ENCODE data around the gene XPO6.
A peak's percentile ranks its signal among the peaks of the same experiment; 100 is the strongest.

XPO6 gene

GRCh38 chr16:28184625-28185024 lies 27.1 kb downstream of the XPO6 start:
- DNase-seq (ENCODE audit: low spot score): no peak

GRCh38 chr16:28183930-28184329 lies 27.8 kb downstream of the XPO6 start:
- no peak for DNase-seq (ENCODE audit: low spot score)

GRCh38 chr16:28183484-28183883 lies 28.3 kb downstream of the XPO6 start:
- no peak for DNase-seq (ENCODE audit: low spot score)

- no peak for DNase-seq (ENCODE audit: low spot score)
Measured at GRCh38 chr16:28182801-28183200, 29.0 kb downstream of the XPO6 start.

- no peak for DNase-seq (ENCODE audit: low spot score)
Measured at GRCh38 chr16:28182183-28182582, 29.6 kb downstream of the XPO6 start.

- peak; percentile 74 for DNase-seq (ENCODE audit: low spot score)
Measured at GRCh38 chr16:28181515-28181914, 30.2 kb downstream of the XPO6 start.

GRCh38 chr16:28180655-28181460 lies 30.9 kb downstream of the XPO6 start:
- no peak for DNase-seq (ENCODE audit: low spot score)

- no peak for DNase-seq (ENCODE audit: low spot score)
Measured at GRCh38 chr16:28179354-28179753, 32.4 kb downstream of the XPO6 start.

GRCh38 chr16:28175715-28176114 lies 36.0 kb downstream of the XPO6 start:
- no peak for DNase-seq (ENCODE audit: low spot score)

GRCh38 chr16:28172336-28172735 lies 39.4 kb downstream of the XPO6 start:
- DNase-seq (ENCODE audit: low spot score): no peak

GRCh38 chr16:28171816-28172215 lies 39.9 kb downstream of the XPO6 start:
- no peak for DNase-seq (ENCODE audit: low spot score)

GRCh38 chr16:28168991-28169554 lies 42.7 kb downstream of the XPO6 start:
- DNase-seq (ENCODE audit: low spot score): no peak

GRCh38 chr16:28167730-28168129 lies 44.0 kb downstream of the XPO6 start:
- DNase-seq (ENCODE audit: low spot score): no peak

- DNase-seq (ENCODE audit: low spot score): no peak
Measured at GRCh38 chr16:28167221-28167620, 44.5 kb downstream of the XPO6 start.

- DNase-seq (ENCODE audit: low spot score): no peak
Measured at GRCh38 chr16:28166394-28167208, 45.2 kb downstream of the XPO6 start.

- no peak for DNase-seq (ENCODE audit: low spot score)
Measured at GRCh38 chr16:28165598-28165997, 46.2 kb downstream of the XPO6 start.

GRCh38 chr16:28164140-28164539 lies 47.6 kb downstream of the XPO6 start:
- no peak for DNase-seq (ENCODE audit: low spot score)

- no peak for DNase-seq (ENCODE audit: low spot score)
Measured at GRCh38 chr16:28163699-28164098, 48.1 kb downstream of the XPO6 start.

GRCh38 chr16:28162326-28162877 lies 49.4 kb downstream of the XPO6 start:
- no peak for DNase-seq (ENCODE audit: low spot score)

GRCh38 chr16:28161626-28162025 lies 50.1 kb downstream of the XPO6 start:
- DNase-seq (ENCODE audit: low spot score): no peak

- DNase-seq (ENCODE audit: low spot score): no peak
Measured at GRCh38 chr16:28158136-28158535, 53.6 kb downstream of the XPO6 start.

GRCh38 chr16:28156056-28156680 lies 55.6 kb downstream of the XPO6 start:
- DNase-seq (ENCODE audit: low spot score): no peak

Data from AG08396 (cell line).